ENCODE results near the gene SLC16A7. TPM values are rescaled to one million over a fixed set of nuclear protein-coding genes. Genes with fewer than 3 reads are reported as not detected.
"Not testable (repeated sequence)": the region's sequence is repeated elsewhere in the genome, so short reads cannot be mapped to it uniquely, and the experiment has no call there.

SLC16A7 gene
- total and polyA plus RNA-seq, 9 of the 15 experiments (the other 6 are each of a cell fraction or from before 2014, with no cell fraction given) = 0.18 TPM; not detected in 8

DNA sequence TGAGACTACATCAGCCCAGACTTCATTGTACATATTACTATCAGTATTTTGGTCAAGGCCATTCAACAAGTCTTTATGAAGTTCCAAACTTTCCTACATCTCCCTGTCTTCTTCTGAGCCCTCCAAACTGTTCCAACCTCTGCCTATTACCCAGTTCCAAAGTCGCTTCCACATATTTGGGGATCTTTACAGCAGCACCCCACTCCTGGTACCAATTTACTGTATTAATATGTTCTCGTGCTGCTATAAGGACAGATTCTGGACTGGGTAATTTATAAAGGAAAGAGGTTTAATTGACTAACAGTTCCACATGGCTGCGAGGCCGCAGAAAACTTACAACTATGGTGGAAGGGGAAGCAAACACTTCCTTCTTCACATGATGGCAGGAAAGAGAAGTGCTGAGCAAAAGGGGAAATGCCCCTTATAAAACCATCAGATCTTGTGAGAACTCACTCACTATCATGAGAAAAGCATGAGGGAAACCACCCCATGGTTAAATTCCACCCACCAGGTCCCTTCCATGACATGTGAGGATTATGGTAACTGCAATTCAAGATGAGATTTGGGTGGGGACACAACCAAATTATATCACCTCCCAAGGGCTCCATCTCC is 17.1 kb downstream of the SLC16A7 start:
- H3K4me3 ChIP-seq; H3K4me1 ChIP-seq (replicated peaks in 1 of 2; ENCODE audit: control insufficient read depth in 2 of 2, insufficient read depth in 2 of 2, low read length in 2 of 2); H3K79me2 ChIP-seq (ENCODE audit: control insufficient read depth, insufficient read depth, low read length); BruUV-seq (replicated peaks); H3K9ac ChIP-seq (ENCODE audit: insufficient read depth in 1 of 2, low read depth in 2 of 2, low read length in 2 of 2); H3K36me3 ChIP-seq (ENCODE audit: control insufficient read depth, insufficient read depth, low read length); intact Hi-C loops (cut with micrococcal nuclease); H3K27ac ChIP-seq (ENCODE audit: extremely low read depth, low read depth, low read length); CTCF ChIA-PET (ENCODE audit: low intra/inter-chr PET ratio); DNase-seq (ENCODE audit: extremely low read depth in 1 of 4, low spot score in 3 of 4); H3K9me3 ChIP-seq (replicated peaks; ENCODE audit: control insufficient read depth, insufficient read depth, low read depth, low read length); POLR2A ChIA-PET; ATAC-seq; H2AFZ ChIP-seq (ENCODE audit: low read depth, low read length); H3K9me1 ChIP-seq (ENCODE audit: control insufficient read depth, insufficient read depth, low read length); H3K4me2 ChIP-seq (ENCODE audit: insufficient read depth, low read length); FAIRE-seq; H4K20me1 ChIP-seq (replicated peaks; ENCODE audit: control insufficient read depth, insufficient read depth, low read length); H3K27me3 ChIP-seq (ENCODE audit: control insufficient read depth in 2 of 2, insufficient read depth in 2 of 2, low read length in 2 of 2); in situ Hi-C loops (cut with MboI): not testable (repeated sequence)
- 5% methylated on average over 4 of the region's 4 CpGs for WGBS (ENCODE audit: insufficient coverage, low coverage, missing lambda C conversion rate)
- peak; percentile 84 for TF ChIP-seq ZNF707 (CRISPR knock-in tag; conservative IDR thresholded peaks at IDR 0.05)

DNA sequence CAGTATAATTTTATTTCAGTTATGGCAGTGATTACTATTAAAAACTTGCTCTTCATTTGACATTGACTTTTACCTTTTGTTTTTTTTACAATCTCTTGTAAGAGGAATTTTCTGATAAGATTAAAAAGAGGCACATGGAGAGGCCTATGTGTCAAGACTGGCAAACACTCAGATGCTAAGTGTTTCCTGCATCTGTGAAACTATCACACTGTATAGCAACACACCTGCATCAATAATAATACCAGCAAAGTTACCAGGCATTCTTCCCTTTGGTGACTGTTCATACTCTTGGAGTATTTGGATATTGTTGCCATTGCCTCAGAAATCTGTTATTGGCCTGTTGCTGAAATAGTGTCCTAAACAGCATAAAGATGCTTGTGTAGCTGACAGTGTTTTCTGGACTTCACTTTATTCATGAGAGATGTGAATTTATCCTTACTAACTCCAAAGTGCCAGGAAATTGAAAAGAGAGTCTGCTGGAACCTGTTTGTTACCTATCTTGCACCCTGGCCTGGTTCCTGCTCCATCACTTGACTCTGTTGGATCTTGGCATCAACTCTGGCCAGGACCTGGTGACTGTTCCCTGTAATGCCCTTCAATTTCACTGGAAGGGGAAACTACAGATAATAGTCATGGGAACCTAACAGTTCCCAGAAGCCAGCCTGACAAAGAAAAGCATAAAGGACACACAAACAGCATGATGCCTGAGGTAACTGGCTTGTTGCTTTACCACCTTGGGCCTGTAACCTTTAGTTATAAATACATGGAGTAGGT is 19.8 kb downstream of the SLC16A7 start:
- DNase-seq (ENCODE audit: extremely low read depth in 1 of 4, low spot score in 3 of 4) (no peak), FAIRE-seq (no peak), ATAC-seq (no peak)
- in situ Hi-C loops (cut with MboI) (no loop called here), intact Hi-C loops (cut with micrococcal nuclease) (no loop called here)
- H2AFZ ChIP-seq (ENCODE audit: low read depth, low read length) = no peak overlapping the region
- H3K4me2 ChIP-seq (ENCODE audit: insufficient read depth, low read length) = no peak overlapping the region
- CTCF ChIA-PET (ENCODE audit: low intra/inter-chr PET ratio) = no interaction called here
- no peaks in the 10 kb centered on the region for H3K36me3 ChIP-seq (ENCODE audit: control insufficient read depth, insufficient read depth, low read length)
- H3K4me3 ChIP-seq = no peak overlapping the region
- POLR2A ChIA-PET = no interaction called here
- H3K79me2 ChIP-seq (ENCODE audit: control insufficient read depth, insufficient read depth, low read length) = no peaks in the 10 kb centered on the region
- no peak overlapping the region for H3K9ac ChIP-seq (ENCODE audit: insufficient read depth in 1 of 2, low read depth in 2 of 2, low read length in 2 of 2)
- H3K9me3 ChIP-seq (replicated peaks; ENCODE audit: control insufficient read depth, insufficient read depth, low read depth, low read length) = no peaks in the 10 kb centered on the region
- H3K4me1 ChIP-seq (replicated peaks in 1 of 2; ENCODE audit: control insufficient read depth in 2 of 2, insufficient read depth in 2 of 2, low read length in 2 of 2) = no peaks in the 10 kb centered on the region
- no peak for TF ChIP-seq ZNF75A (CRISPR knock-in tag; IDR thresholded peaks at IDR 0.05)
- no peak for TF ChIP-seq PHTF2 (CRISPR knock-in tag; IDR thresholded peaks at IDR 0.05)
- no TSS peak for BruUV-seq (replicated peaks)
- H3K27me3 ChIP-seq (ENCODE audit: control insufficient read depth in 2 of 2, insufficient read depth in 2 of 2, low read length in 2 of 2) = no peaks in the 10 kb centered on the region
- no peaks in the 10 kb centered on the region for H4K20me1 ChIP-seq (replicated peaks; ENCODE audit: control insufficient read depth, insufficient read depth, low read length)
- no peak overlapping the region for H3K27ac ChIP-seq (ENCODE audit: extremely low read depth, low read depth, low read length)
- no peaks in the 10 kb centered on the region for H3K9me1 ChIP-seq (ENCODE audit: control insufficient read depth, insufficient read depth, low read length)
